ENCODE data around the gene UCMA. TPM values are rescaled to one million over a fixed set of nuclear protein-coding genes. Genes with fewer than 3 reads are reported as not detected.
"Not testable (repeated sequence)": the region's sequence is repeated elsewhere in the genome, so short reads cannot be mapped to it uniquely, and the experiment has no call there.

Gene UCMA
- polyA plus RNA-seq, result not detected

GRCh38 chr10:13234172-13234571 is at the start of gene UCMA:
UCMA (minus strand) TSS chr10:13234374; CDS start chr10:13234258, 116 bp downstream.
- H3K27me3 ChIP-seq (ENCODE audit: control insufficient read depth in 1 of 2, insufficient read depth in 2 of 2, low read length in 2 of 2), result no peaks in the 10 kb centered on the region
- WGBS, 2 donors, result 71 to 73% methylated on average over 10 of the region's 10 CpGs
- H3K4me1 ChIP-seq (ENCODE audit: control insufficient read depth in 2 of 2, insufficient read depth in 2 of 2, low read length in 1 of 2), result no peaks in the 10 kb centered on the region
- no peak within 1 kb of the TSS for H3K4me3 ChIP-seq (ENCODE audit: low read depth in 1 of 2, low read length in 2 of 2)
- H3K36me3 ChIP-seq (ENCODE audit: control insufficient read depth in 2 of 2, insufficient read depth in 2 of 2, low read length in 1 of 2), result no peaks in the 10 kb centered on the region
- H3K9me3 ChIP-seq (ENCODE audit: control insufficient read depth in 2 of 2, insufficient read depth in 1 of 2, low read depth in 1 of 2, low read length in 1 of 2), result no peaks in the 10 kb centered on the region
- H3K27ac ChIP-seq (ENCODE audit: low read depth in 2 of 2, low read length in 1 of 2), result no peak within 1 kb of the TSS

GRCh38 chr10:13282348-13282747 is 48.2 kb upstream of the UCMA start:
- H3K27me3 ChIP-seq (ENCODE audit: control insufficient read depth in 1 of 2, insufficient read depth in 2 of 2, low read length in 2 of 2); H3K27ac ChIP-seq (ENCODE audit: low read depth in 2 of 2, low read length in 1 of 2); H3K4me1 ChIP-seq (ENCODE audit: control insufficient read depth in 2 of 2, insufficient read depth in 2 of 2, low read length in 1 of 2); H3K4me3 ChIP-seq (ENCODE audit: low read depth in 1 of 2, low read length in 2 of 2); H3K9me3 ChIP-seq (ENCODE audit: control insufficient read depth in 2 of 2, insufficient read depth in 1 of 2, low read depth in 1 of 2, low read length in 1 of 2); H3K36me3 ChIP-seq (ENCODE audit: control insufficient read depth in 2 of 2, insufficient read depth in 2 of 2, low read length in 1 of 2): not testable (repeated sequence)
- 91 to 95% methylated on average over 6 of the region's 6 CpGs for WGBS, 2 donors

GRCh38 chr10:13276749-13277365 is 42.7 kb upstream of the UCMA start:
- peaks cover 0 to 4% of the 10 kb centered on the region in 2 donors for H3K4me1 ChIP-seq (ENCODE audit: control insufficient read depth in 2 of 2, insufficient read depth in 2 of 2, low read length in 1 of 2)
- H3K9me3 ChIP-seq (ENCODE audit: control insufficient read depth in 2 of 2, insufficient read depth in 1 of 2, low read depth in 1 of 2, low read length in 1 of 2), result no peaks in the 10 kb centered on the region
- no peak overlapping the region for H3K4me3 ChIP-seq (ENCODE audit: low read depth in 1 of 2, low read length in 2 of 2)
- H3K27ac ChIP-seq (ENCODE audit: low read depth in 2 of 2, low read length in 1 of 2), result no peak overlapping the region
- no peaks in the 10 kb centered on the region for H3K27me3 ChIP-seq (ENCODE audit: control insufficient read depth in 1 of 2, insufficient read depth in 2 of 2, low read length in 2 of 2)
- H3K36me3 ChIP-seq (ENCODE audit: control insufficient read depth in 2 of 2, insufficient read depth in 2 of 2, low read length in 1 of 2), result no peaks in the 10 kb centered on the region
- WGBS, 2 donors, result 52 to 68% methylated on average over 4 of the region's 4 CpGs

GRCh38 chr10:13276146-13276545 is 42.0 kb upstream of the UCMA start:
- not testable (repeated sequence) for H3K4me3 ChIP-seq (ENCODE audit: low read depth in 1 of 2, low read length in 2 of 2); H3K9me3 ChIP-seq (ENCODE audit: control insufficient read depth in 2 of 2, insufficient read depth in 1 of 2, low read depth in 1 of 2, low read length in 1 of 2); H3K4me1 ChIP-seq (ENCODE audit: control insufficient read depth in 2 of 2, insufficient read depth in 2 of 2, low read length in 1 of 2); H3K36me3 ChIP-seq (ENCODE audit: control insufficient read depth in 2 of 2, insufficient read depth in 2 of 2, low read length in 1 of 2); H3K27ac ChIP-seq (ENCODE audit: low read depth in 2 of 2, low read length in 1 of 2); H3K27me3 ChIP-seq (ENCODE audit: control insufficient read depth in 1 of 2, insufficient read depth in 2 of 2, low read length in 2 of 2)
- WGBS, 2 donors, result 96 to 97% methylated on average over 11 of the region's 11 CpGs

- Histone ChIP-seq H3K4me3 (ENCODE audit: low read depth in 1 of 2, low read length in 2 of 2) (no peak overlapping the region), H3K36me3 (ENCODE audit: control insufficient read depth in 2 of 2, insufficient read depth in 2 of 2, low read length in 1 of 2) (no peaks in the 10 kb centered on the region), H3K9me3 (ENCODE audit: control insufficient read depth in 2 of 2, insufficient read depth in 1 of 2, low read depth in 1 of 2, low read length in 1 of 2) (no peaks in the 10 kb centered on the region), H3K27me3 (ENCODE audit: control insufficient read depth in 1 of 2, insufficient read depth in 2 of 2, low read length in 2 of 2) (no peaks in the 10 kb centered on the region), H3K4me1 (ENCODE audit: control insufficient read depth in 2 of 2, insufficient read depth in 2 of 2, low read length in 1 of 2) (peaks cover 0 to 4% of the 10 kb centered on the region in 2 donors), H3K27ac (ENCODE audit: low read depth in 2 of 2, low read length in 1 of 2) (peak overlapping the region in 1 of 2 donors; percentile 12)
- 40 to 49% methylated on average over 12 of the region's 12 CpGs for WGBS, 2 donors
These were observed 38.0 kb upstream of the UCMA start for GRCh38 chr10:13272164-13272571.

- H3K9me3 ChIP-seq (ENCODE audit: control insufficient read depth in 2 of 2, insufficient read depth in 1 of 2, low read depth in 1 of 2, low read length in 1 of 2), result no peaks in the 10 kb centered on the region
- H3K27ac ChIP-seq (ENCODE audit: low read depth in 2 of 2, low read length in 1 of 2), result peak overlapping the region in 1 of 2 donors; percentile 12
- no peaks in the 10 kb centered on the region for H3K36me3 ChIP-seq (ENCODE audit: control insufficient read depth in 2 of 2, insufficient read depth in 2 of 2, low read length in 1 of 2)
- 37 to 46% methylated on average over 14 of the region's 14 CpGs for WGBS, 2 donors
- H3K4me3 ChIP-seq (ENCODE audit: low read depth in 1 of 2, low read length in 2 of 2), result no peak overlapping the region
- no peaks in the 10 kb centered on the region for H3K27me3 ChIP-seq (ENCODE audit: control insufficient read depth in 1 of 2, insufficient read depth in 2 of 2, low read length in 2 of 2)
- peaks cover 0 to 4% of the 10 kb centered on the region in 2 donors for H3K4me1 ChIP-seq (ENCODE audit: control insufficient read depth in 2 of 2, insufficient read depth in 2 of 2, low read length in 1 of 2)
These were observed 37.5 kb upstream of the UCMA start for GRCh38 chr10:13271552-13272163.

- Histone ChIP-seq H3K4me3 (ENCODE audit: low read depth in 1 of 2, low read length in 2 of 2) (no peak overlapping the region), H3K36me3 (ENCODE audit: control insufficient read depth in 2 of 2, insufficient read depth in 2 of 2, low read length in 1 of 2) (no peaks in the 10 kb centered on the region), H3K27ac (ENCODE audit: low read depth in 2 of 2, low read length in 1 of 2) (no peak overlapping the region), H3K9me3 (ENCODE audit: control insufficient read depth in 2 of 2, insufficient read depth in 1 of 2, low read depth in 1 of 2, low read length in 1 of 2) (no peaks in the 10 kb centered on the region), H3K27me3 (ENCODE audit: control insufficient read depth in 1 of 2, insufficient read depth in 2 of 2, low read length in 2 of 2) (no peaks in the 10 kb centered on the region), H3K4me1 (ENCODE audit: control insufficient read depth in 2 of 2, insufficient read depth in 2 of 2, low read length in 1 of 2) (peaks cover 0 to 4% of the 10 kb centered on the region in 2 donors)
- 77 to 85% methylated on average over 9 of the region's 9 CpGs for WGBS, 2 donors
These were observed 36.8 kb upstream of the UCMA start for GRCh38 chr10:13270877-13271551.

GRCh38 chr10:13268841-13269240 is 34.7 kb upstream of the UCMA start:
- Histone ChIP-seq H3K9me3 (ENCODE audit: control insufficient read depth in 2 of 2, insufficient read depth in 1 of 2, low read depth in 1 of 2, low read length in 1 of 2) (no peaks in the 10 kb centered on the region), H3K4me1 (ENCODE audit: control insufficient read depth in 2 of 2, insufficient read depth in 2 of 2, low read length in 1 of 2) (peaks cover 0 to 4% of the 10 kb centered on the region in 2 donors), H3K27me3 (ENCODE audit: control insufficient read depth in 1 of 2, insufficient read depth in 2 of 2, low read length in 2 of 2) (no peaks in the 10 kb centered on the region), H3K27ac (ENCODE audit: low read depth in 2 of 2, low read length in 1 of 2) (no peak overlapping the region), H3K36me3 (ENCODE audit: control insufficient read depth in 2 of 2, insufficient read depth in 2 of 2, low read length in 1 of 2) (no peaks in the 10 kb centered on the region), H3K4me3 (ENCODE audit: low read depth in 1 of 2, low read length in 2 of 2) (no peak overlapping the region)
- 27 to 61% methylated on average over 3 of the region's 3 CpGs for WGBS, 2 donors

GRCh38 chr10:13268310-13268709 is 34.1 kb upstream of the UCMA start:
- H3K4me1 ChIP-seq (ENCODE audit: control insufficient read depth in 2 of 2, insufficient read depth in 2 of 2, low read length in 1 of 2), result peaks cover 0 to 4% of the 10 kb centered on the region in 2 donors
- WGBS, 2 donors, result 74 to 97% methylated on average over 4 of the region's 4 CpGs
- no peaks in the 10 kb centered on the region for H3K36me3 ChIP-seq (ENCODE audit: control insufficient read depth in 2 of 2, insufficient read depth in 2 of 2, low read length in 1 of 2)
- no peak overlapping the region for H3K4me3 ChIP-seq (ENCODE audit: low read depth in 1 of 2, low read length in 2 of 2)
- H3K9me3 ChIP-seq (ENCODE audit: control insufficient read depth in 2 of 2, insufficient read depth in 1 of 2, low read depth in 1 of 2, low read length in 1 of 2), result no peaks in the 10 kb centered on the region
- H3K27ac ChIP-seq (ENCODE audit: low read depth in 2 of 2, low read length in 1 of 2), result no peak overlapping the region
- H3K27me3 ChIP-seq (ENCODE audit: control insufficient read depth in 1 of 2, insufficient read depth in 2 of 2, low read length in 2 of 2), result no peaks in the 10 kb centered on the region

All from esophagus (tissue), 2 donors.